ENCODE measurements around the gene LYPLA2. TPM values are rescaled to one million over a fixed set of nuclear protein-coding genes. Genes with fewer than 3 reads are reported as not detected.

The LYPLA2 gene
- total RNA-seq, 1 experiment from 2014 or later: 78.0 TPM

DNA sequence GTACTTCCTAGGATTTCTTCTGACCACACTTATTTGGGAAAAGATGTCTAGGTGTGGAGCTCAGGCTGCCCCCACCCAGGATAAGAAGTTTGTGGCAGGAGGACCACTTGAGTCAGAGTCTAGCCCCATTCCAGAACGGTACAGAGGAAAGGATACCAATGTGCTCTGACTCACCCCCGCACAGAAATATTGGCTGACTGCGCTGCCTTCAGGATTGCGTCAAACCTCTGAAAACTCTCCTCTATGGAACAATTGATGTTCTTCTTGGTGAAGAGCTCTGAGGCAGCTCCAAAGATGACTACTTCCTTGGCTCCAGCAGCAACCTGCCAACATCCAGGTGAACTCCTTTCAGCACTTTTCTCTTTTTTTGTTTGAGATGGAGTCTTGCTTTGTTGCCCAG lies 23.1 kb downstream of the LYPLA2 start:
- Histone ChIP-seq H3K4me3 (replicated peaks in 1 of 2; ENCODE audit: low read depth in 1 of 2, low read length in 2 of 2) (no peak overlapping the region), H3K27me3 (ENCODE audit: insufficient read depth, low read length) (no peaks in the 10 kb centered on the region), H3K36me3 (ENCODE audit: control insufficient read depth in 1 of 2, insufficient read depth in 2 of 2, low read length in 2 of 2) (peaks cover 0 to 5% of the 10 kb centered on the region in 2 experiments; a peak in 1 of 4 replicates), H3K79me2 (ENCODE audit: insufficient read depth, low read length) (no peaks in the 10 kb centered on the region), H3K27ac (ENCODE audit: low read depth, low read length) (no peak overlapping the region), H4K20me1 (ENCODE audit: insufficient read depth) (no peaks in the 10 kb centered on the region), H3K9ac (ENCODE audit: low read length) (no peak overlapping the region), H3K4me1 (ENCODE audit: control insufficient read depth in 1 of 2, insufficient read depth in 2 of 2, low read length in 2 of 2) (peaks cover 6 to 15% of the 10 kb centered on the region in 2 experiments; a peak in 2 of 4 replicates), H3K4me2 (ENCODE audit: low read length) (no peak overlapping the region), H3K9me3 (ENCODE audit: control insufficient read depth in 1 of 2, insufficient read depth in 1 of 2, low read depth in 1 of 2, low read length in 2 of 2) (no peaks in the 10 kb centered on the region), H3K9me2 (ENCODE audit: insufficient read depth) (no peaks in the 10 kb centered on the region), H2AFZ (ENCODE audit: low read depth, low read length, poor library complexity, severe bottlenecking) (no peak overlapping the region)
- ChIA-PET POLR2A (no interaction called here), RAD21 (ENCODE audit: low non-redundant PET in 1 of 2, low total read pairs in 2 of 2, uncharacterized antibody in 2 of 2, unreplicated experiment in 2 of 2) (no interaction called here), CTCF (no interaction called here)
- BruUV-seq (replicated peaks): no TSS peak
- no peak for DNase-seq (ENCODE audit: low read depth, low spot score)
- intact Hi-C loops (cut with micrococcal nuclease): no loop called here
- no peak for ATAC-seq
- TF ChIP-seq RAD21 (IDR thresholded peaks at IDR 0.05; ENCODE audit: low read depth): no peak
- TF ChIP-seq EZH2phosphoT487 (IDR thresholded peaks at IDR 0.05; ENCODE audit: borderline replicate concordance): no peak
- TF ChIP-seq CBX3 (IDR thresholded peaks at IDR 0.05; ENCODE audit: low read depth): no peak
- no peak for TF ChIP-seq POLR2A (IDR thresholded peaks at IDR 0.05; ENCODE audit: borderline replicate concordance, extremely low read depth, insufficient read depth, insufficient read length)
- TF ChIP-seq, protein P1, sequence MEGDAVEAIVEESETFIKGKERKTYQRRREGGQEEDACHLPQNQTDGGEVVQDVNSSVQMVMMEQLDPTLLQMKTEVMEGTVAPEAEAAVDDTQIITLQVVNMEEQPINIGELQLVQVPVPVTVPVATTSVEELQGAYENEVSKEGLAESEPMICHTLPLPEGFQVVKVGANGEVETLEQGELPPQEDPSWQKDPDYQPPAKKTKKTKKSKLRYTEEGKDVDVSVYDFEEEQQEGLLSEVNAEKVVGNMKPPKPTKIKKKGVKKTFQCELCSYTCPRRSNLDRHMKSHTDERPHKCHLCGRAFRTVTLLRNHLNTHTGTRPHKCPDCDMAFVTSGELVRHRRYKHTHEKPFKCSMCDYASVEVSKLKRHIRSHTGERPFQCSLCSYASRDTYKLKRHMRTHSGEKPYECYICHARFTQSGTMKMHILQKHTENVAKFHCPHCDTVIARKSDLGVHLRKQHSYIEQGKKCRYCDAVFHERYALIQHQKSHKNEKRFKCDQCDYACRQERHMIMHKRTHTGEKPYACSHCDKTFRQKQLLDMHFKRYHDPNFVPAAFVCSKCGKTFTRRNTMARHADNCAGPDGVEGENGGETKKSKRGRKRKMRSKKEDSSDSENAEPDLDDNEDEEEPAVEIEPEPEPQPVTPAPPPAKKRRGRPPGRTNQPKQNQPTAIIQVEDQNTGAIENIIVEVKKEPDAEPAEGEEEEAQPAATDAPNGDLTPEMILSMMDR (IDR thresholded peaks at IDR 0.05 in 2 of 3, conservative IDR thresholded peaks at IDR 0.05 in 1 of 3; ENCODE audit: borderline replicate concordance in 1 of 3, insufficient read depth in 1 of 3, low read depth in 2 of 3, low read length in 2 of 3): no peak
- no peak for TF ChIP-seq MAX (IDR thresholded peaks at IDR 0.05)
- TF ChIP-seq ELF1 (IDR thresholded peaks at IDR 0.05; ENCODE audit: borderline replicate concordance, low read depth): no peak
- no peak for TF ChIP-seq YY1 (IDR thresholded peaks at IDR 0.05; ENCODE audit: extremely low read depth, insufficient replicate concordance, low read depth, low read length)
- no peak for TF ChIP-seq ZNF274 (IDR thresholded peaks at IDR 0.05; ENCODE audit: low read depth, low read length)
- TF ChIP-seq, protein P2, sequence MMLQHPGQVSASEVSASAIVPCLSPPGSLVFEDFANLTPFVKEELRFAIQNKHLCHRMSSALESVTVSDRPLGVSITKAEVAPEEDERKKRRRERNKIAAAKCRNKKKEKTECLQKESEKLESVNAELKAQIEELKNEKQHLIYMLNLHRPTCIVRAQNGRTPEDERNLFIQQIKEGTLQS (IDR thresholded peaks at IDR 0.05): no peak
- TF ChIP-seq, protein P3, sequence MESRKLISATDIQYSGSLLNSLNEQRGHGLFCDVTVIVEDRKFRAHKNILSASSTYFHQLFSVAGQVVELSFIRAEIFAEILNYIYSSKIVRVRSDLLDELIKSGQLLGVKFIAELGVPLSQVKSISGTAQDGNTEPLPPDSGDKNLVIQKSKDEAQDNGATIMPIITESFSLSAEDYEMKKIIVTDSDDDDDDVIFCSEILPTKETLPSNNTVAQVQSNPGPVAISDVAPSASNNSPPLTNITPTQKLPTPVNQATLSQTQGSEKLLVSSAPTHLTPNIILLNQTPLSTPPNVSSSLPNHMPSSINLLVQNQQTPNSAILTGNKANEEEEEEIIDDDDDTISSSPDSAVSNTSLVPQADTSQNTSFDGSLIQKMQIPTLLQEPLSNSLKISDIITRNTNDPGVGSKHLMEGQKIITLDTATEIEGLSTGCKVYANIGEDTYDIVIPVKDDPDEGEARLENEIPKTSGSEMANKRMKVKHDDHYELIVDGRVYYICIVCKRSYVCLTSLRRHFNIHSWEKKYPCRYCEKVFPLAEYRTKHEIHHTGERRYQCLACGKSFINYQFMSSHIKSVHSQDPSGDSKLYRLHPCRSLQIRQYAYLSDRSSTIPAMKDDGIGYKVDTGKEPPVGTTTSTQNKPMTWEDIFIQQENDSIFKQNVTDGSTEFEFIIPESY (IDR thresholded peaks at IDR 0.05; ENCODE audit: extremely low read depth, insufficient replicate concordance, low read length): no peak
- no peak for TF ChIP-seq ZFX (IDR thresholded peaks at IDR 0.05)
- no peak for TF ChIP-seq SRF (IDR thresholded peaks at IDR 0.05; ENCODE audit: low read depth)
- TF ChIP-seq POLR2AphosphoS5 (IDR thresholded peaks at IDR 0.05; ENCODE audit: low read depth, low read length): no peak
- no peak for TF ChIP-seq SP1 (IDR thresholded peaks at IDR 0.05; ENCODE audit: low read depth)
- TF ChIP-seq TCF7L2 (IDR thresholded peaks at IDR 0.05; ENCODE audit: borderline replicate concordance, extremely low read depth, insufficient read depth, insufficient read length): no peak
